ENCODE measurements around the gene OBSL1.

OBSL1 gene

DNA sequence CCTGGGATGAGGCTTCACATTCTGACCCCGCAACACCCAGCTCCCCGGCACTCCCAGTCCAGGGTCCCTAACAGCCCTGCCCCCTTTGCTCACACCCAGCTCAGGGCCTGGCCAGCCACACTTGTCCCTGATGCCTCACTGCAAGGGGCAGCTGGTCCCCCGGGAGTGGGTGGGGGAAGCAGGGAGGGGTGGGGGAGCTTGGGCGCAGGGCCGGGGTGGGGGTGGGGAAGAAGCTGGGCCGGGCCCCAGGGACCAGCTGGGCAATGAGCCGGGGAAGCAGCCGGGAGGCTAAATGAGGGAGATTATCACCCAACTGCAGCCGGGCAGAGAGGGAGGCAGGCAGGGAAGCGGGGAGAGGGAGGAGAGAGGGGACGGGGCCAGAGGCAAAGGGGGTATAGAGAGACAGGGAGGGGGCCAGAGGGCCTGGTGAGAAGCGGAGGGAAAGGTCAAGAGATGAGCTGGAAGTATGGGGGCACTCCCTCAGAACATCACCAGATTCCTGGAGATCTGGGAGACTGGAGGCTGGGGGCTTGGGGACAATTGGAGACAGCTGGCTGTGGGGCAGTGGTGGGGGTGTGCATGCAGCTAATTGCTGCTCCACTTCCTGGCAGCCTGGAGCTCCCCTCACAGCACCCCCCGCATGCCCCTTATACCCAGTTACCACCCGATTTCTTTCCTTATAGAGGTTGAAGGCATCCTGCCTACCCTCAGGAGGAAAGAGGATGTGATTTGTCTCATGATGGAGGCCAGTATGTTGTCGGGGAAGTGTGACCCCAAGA lies 59.6 kb downstream of the OBSL1 start:
- DNase-seq: no peak

DNA sequence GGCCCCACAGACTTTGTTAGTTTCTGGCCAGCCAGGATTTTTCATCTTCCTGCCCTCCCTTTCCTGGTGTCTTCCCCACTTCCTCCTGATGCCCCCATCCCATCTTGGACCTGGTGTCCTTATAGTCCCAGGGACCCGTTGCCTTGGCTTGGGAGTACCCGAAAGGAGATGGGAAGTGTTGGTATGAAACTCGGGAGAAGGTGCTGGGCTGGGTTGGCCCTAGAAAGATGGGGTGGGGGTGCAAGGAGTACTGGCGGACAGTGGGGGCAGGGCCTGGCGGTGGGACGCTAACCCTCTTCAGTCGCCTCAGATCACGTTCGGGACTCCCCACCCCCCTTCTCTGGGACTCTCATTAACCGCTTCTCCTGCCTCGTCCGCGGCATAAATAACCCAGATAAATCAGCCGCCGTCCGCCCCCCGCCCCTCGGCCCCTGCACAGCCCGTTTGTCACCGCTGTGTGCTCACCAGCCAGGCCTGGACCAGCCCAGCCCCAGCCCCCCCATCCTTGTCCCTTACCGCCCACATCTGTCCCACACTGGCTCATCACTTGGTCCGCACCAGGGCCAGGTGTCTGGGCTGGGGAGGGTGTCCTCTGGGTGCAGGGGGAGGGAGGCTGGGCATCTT lies 60.7 kb downstream of the OBSL1 start:
- no peak for DNase-seq

DNA sequence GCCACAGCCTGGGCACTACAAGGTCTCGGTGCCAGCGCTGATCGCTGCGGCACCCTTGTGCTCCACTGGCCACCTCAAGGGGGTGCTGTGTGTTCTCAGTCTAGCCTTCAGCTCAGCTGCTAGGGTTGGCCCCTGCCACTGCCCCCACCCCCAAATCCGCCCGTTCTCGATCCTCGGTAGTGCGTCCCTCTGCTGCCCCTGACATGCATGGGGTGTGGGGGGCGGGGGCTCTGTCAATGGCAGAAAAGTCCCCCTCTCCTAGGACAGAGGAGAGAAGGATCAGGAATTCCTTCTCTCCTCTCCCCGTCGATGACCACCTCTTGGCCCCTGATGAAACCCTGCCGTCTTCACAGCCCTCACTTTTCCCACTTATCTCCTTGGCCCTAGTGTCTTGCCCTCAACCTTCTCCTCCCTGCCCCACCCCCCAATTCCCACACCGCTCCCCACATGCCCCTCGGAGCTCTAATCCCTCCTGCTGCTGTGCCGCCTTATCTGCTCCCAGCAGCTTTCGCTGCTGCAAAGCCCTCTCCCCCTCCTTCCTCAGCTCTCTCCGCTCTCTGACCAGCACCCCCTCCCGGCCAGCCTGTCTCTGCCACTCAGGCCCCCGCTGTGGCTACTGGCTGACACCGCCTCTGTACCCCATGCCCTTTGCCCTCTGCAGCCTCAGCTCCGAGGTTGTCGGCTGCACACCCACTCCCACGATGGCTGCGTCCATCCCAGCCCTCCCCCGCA lies 61.4 kb downstream of the OBSL1 start:
- no peak for DNase-seq

- no peak for DNase-seq
Measured at GRCh38 chr2:219508971-219509779, 62.2 kb downstream of the OBSL1 start.

DNA sequence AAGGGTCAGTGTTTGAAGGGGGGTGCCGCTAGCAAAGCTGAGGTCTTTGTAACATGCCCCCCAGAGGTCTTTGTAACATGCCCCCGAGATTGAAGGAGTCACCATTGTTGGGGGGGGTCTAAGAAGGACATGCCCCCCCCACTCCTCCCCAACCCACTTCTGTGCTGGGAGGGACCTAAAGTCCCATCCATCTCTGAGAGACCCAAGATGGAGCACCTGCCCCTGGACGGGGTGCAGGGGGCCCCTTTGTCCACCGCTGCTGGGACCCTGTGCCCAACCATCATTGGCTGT lies 63.0 kb downstream of the OBSL1 start:
- DNase-seq: no peak

DNA sequence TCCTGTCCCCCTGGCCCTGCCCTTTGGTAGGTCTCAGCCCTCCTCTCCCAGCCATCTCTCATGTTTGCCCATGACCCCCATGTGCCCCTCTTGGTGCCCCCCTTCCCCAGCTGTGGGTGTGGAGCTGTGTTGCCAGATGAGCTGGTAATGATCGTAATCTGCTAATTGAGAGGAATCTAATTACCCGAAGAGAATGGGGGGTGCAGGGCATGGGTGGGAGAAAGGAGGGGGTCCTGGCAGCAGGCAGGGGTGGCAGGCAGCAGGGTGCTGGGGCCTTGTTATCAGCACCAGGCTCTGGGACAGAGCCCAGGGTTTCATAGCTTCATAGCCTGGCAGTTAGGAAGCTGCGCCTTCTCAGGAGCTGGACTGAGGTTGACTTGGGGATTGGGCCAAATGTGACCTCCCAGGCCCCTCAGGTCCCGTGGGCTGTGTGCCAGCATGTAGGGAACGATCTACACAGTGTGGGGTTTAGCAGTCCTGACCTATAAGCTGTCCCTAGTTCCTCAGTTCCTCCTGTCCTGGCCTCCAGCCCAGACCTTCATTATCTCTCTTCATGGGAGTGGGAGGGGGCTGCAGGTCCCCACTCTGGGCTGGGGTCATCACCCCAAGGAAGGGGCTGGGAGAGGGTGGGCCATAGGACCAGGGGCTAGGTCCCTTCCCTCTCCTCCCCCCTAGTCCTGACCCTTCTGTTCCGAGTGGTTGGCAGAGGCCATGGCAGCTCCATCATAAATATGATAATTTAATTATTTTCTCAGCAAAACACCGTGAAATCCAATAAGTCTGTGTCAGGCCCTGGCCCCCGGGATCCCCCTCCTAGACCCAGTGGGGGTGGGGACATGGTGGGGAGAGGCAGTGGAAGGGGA lies 63.5 kb downstream of the OBSL1 start:
- DNase-seq: no peak

- DNase-seq: no peak
Measured at GRCh38 chr2:219506802-219507526, 64.4 kb downstream of the OBSL1 start.

- DNase-seq: no peak
Measured at GRCh38 chr2:219506153-219506801, 65.1 kb downstream of the OBSL1 start.

- no peak for DNase-seq
Measured at GRCh38 chr2:219505585-219505984, 65.8 kb downstream of the OBSL1 start.

DNA sequence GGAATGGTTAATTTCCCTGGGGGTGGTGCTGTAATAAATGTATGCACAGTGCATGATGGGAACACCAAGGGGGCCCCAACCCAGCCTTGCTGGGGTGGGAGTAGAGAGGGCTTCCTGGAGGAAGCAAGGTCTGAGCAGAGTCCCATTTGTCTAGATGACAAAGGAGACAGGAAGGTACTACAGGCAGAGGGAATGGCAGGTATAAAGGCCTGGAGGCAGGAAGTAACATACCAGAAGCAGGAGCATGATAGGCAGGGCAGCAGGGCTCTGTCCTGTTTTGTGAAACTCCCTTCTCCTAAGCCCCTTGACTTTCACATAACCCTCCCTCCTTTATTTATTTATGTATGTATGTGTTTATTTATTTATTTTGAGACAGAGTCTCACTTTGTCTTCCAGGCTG lies 68.7 kb downstream of the OBSL1 start:
- no peak for DNase-seq

DNA sequence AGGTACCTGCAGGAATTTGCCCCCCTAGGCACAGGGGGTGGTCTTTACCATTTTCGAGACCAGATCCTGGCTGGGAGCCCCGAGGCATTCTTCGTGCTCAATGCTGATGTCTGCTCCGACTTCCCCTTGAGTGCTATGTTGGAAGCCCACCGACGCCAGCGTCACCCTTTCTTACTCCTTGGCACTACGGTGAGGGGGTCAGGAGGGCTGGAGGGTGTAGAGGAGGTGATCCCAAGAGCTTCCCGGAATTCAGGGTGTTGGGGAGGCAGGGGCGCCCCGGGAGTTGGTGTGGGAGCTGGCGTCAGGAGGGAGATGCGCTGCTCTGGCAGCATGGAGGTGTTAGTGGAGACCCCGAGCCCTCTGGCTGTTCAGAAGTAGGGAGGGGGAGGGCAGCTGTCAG lies 69.5 kb downstream of the OBSL1 start:
- no peak for DNase-seq
